HG03575 (cell line): ENCODE measurements around the gene PEX11B.
A peak's percentile ranks its signal among the peaks of the same experiment; 100 is the strongest.

Experiments
- ATAC-seq: cut with Tn5 transposase; IDR thresholded peaks from one replicate; pipeline ENCODE4 v1.9.1; 2021; ENCODE audit not compliant: unreplicated experiment, insufficient number of reproducible peaks, low FRiP score; ENCODE audit errors: extremely low read depth

PEX11B gene

GRCh38 chr1:145886390-145886789, 32.1 kb downstream of the PEX11B start:
- ATAC-seq = no peak

- ATAC-seq = peak; percentile 83
Measured at GRCh38 chr1:145885738-145886287, 32.7 kb downstream of the PEX11B start, which contains the start of gene ANKRD35. TSS of gene ANKRD35 (minus strand) at chr1:145885866. CDS start at chr1:145885758, 108 bp downstream.

- ATAC-seq = no peak
Measured at GRCh38 chr1:145884675-145885074, 33.8 kb downstream of the PEX11B start.

GRCh38 chr1:145879775-145880174, 38.7 kb downstream of the PEX11B start:
- no peak for ATAC-seq

- ATAC-seq = no peak
Measured at GRCh38 chr1:145878724-145879123, 39.8 kb downstream of the PEX11B start.

- no peak for ATAC-seq
Measured at GRCh38 chr1:145877923-145878486, 40.5 kb downstream of the PEX11B start.

- ATAC-seq = no peak
Measured at GRCh38 chr1:145874646-145875045, 43.9 kb downstream of the PEX11B start.

GRCh38 chr1:145871994-145872924, 46.3 kb downstream of the PEX11B start:
- ATAC-seq = no peak

- ATAC-seq = no peak
Measured at GRCh38 chr1:145868232-145868631, 50.3 kb downstream of the PEX11B start.

- no peak for ATAC-seq
Measured at GRCh38 chr1:145863282-145864018, 55.1 kb downstream of the PEX11B start.
